Colonic mucosa (tissue), 4 donors: ENCODE measurements around the gene TENM4. TPM values are rescaled to one million over a fixed set of nuclear protein-coding genes. Genes with fewer than 3 reads are reported as not detected.

ENCODE experiments used
- DNase-seq: peaks from one replicate; pipeline ENCODE4 v3.0.0-alpha.2; 2020
- H3K27ac ChIP-seq: fragments of 200-600 bp; one replicate; pipeline ENCODE4 v1.8.0; 2021
- H3K27me3 ChIP-seq: fragments of 200-600 bp; one replicate; pipeline ENCODE4 v1.8.0; 2021
- H3K36me3 ChIP-seq: fragments of 200-600 bp; one replicate; pipeline ENCODE4 v1.8.0; 2021
- H3K4me1 ChIP-seq: fragments of 200-600 bp; one replicate; pipeline ENCODE4 v1.8.0; 2021; ENCODE audit warnings: mild to moderate bottlenecking
- H3K4me3 ChIP-seq: fragments of 200-600 bp; one replicate; pipeline ENCODE4 v1.8.0; 2021
- H3K9ac ChIP-seq, 2 donors: one replicate each; pipeline ENCODE4 v1.7.0; 2013; ENCODE audit warnings: control low read depth in 2 of 2, low read depth in 2 of 2, low read length in 2 of 2
- H3K9me3 ChIP-seq: fragments of 200-600 bp; one replicate; pipeline ENCODE4 v1.8.0; 2021
- intact Hi-C: fragments of 100-400 bp; cut with DNase I; formaldehyde crosslinking; loops from one replicate; pipeline ENCODE4 v1.14.1; 2022
- total RNA-seq, 2 donors: library from RNA; stranded (reverse); fragmentation: NEBNext Ultra II Directional in 1 of 2; extraction: Animal tissue kit (Norgen Biotek cat#: 25700) in 1 of 2; gene quantifications; one replicate each; pipeline ENCODE4 v1.2.1, GENCODE V29; 2021
- TF ChIP-seq, protein P1 (sequence below): fragments of 200-600 bp; IDR thresholded peaks from one replicate; pipeline ENCODE4 v1.8.0; 2022; ENCODE audit warnings: antibody characterized with exemption, mild to moderate bottlenecking
- donor health status: healthy.
- donor health status: DM: no; HTN: no; CAD: no.
- donor health status: DM: no; HTN: no; CAD: no.

Gene TENM4
- total RNA-seq, 2 donors from 2014 or later, result 0.48 to 1.2 TPM

DNA sequence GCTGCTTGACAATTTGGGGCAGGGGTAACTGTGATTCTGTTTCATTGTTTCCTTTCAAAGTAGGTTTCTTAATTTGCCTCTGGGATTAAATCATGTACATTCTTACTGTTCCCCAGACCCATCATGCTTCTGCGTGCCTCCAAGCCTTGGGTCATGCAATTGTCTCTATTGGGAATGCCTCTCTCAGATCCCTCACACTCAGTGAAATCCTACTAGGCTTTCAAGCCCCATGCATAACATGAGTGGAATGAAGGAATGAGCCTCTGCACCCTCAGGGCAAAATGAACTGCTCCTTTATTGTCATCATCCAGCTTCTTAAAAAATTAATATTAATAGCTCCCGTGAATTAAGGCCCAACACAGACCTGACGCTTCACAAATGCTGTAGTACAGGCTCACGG is 381.7 kb downstream of the TENM4 start:
- TF ChIP-seq, protein P1, sequence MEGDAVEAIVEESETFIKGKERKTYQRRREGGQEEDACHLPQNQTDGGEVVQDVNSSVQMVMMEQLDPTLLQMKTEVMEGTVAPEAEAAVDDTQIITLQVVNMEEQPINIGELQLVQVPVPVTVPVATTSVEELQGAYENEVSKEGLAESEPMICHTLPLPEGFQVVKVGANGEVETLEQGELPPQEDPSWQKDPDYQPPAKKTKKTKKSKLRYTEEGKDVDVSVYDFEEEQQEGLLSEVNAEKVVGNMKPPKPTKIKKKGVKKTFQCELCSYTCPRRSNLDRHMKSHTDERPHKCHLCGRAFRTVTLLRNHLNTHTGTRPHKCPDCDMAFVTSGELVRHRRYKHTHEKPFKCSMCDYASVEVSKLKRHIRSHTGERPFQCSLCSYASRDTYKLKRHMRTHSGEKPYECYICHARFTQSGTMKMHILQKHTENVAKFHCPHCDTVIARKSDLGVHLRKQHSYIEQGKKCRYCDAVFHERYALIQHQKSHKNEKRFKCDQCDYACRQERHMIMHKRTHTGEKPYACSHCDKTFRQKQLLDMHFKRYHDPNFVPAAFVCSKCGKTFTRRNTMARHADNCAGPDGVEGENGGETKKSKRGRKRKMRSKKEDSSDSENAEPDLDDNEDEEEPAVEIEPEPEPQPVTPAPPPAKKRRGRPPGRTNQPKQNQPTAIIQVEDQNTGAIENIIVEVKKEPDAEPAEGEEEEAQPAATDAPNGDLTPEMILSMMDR, result no peak
- DNase-seq, result no peak
- Histone ChIP-seq H3K4me1 (no peaks in the 10 kb centered on the region), H3K9me3 (no peaks in the 10 kb centered on the region), H3K27me3 (no peaks in the 10 kb centered on the region), H3K36me3 (no peaks in the 10 kb centered on the region), H3K4me3 (no peak overlapping the region), H3K27ac (no peak overlapping the region), H3K9ac (no peak overlapping the region)
- intact Hi-C loops, result no loop called here

DNA sequence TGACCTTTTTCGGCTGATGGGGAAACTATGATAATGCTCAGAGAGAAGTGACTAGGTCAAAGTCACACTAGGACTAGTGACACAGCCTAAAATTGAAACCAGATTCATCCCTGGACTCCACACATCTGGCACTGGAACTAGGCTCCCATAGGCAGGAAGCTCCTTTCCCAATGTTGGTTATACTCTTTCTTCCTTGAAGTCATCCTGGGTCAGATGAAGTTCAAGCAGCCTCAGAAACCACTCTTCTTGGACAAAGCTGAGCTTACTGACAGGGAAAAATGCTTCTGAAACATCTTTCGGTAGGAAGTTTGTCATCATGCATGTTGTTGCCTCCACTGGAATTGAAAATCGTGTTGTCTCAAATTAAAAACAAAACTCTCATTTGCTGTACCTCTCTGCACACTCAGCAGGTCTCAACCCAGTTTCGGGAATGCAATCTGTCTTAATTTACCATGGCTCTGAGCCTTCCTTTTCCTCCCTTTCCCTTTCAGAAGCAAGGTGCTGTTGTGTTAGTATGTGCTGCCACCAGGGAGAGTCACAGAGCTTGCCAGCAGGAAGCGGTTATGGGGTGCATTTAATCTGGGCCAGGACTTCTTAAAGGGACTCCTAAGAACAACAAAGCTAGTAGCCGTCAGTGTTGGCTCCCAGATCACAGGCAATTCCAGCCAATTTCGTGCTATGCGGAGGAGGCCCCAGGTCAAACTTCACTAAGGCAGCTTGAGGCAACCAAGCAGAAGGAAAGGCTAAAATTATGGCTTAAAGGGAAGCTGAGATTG is 384.8 kb downstream of the TENM4 start:
- no peaks in the 10 kb centered on the region for H3K27me3 ChIP-seq
- no peak overlapping the region for H3K27ac ChIP-seq
- H3K36me3 ChIP-seq, result no peaks in the 10 kb centered on the region
- no peaks in the 10 kb centered on the region for H3K9me3 ChIP-seq
- TF ChIP-seq, protein P1, result no peak
- H3K9ac ChIP-seq, result no peak overlapping the region
- DNase-seq, result no peak
- intact Hi-C loops, result no loop called here
- no peak overlapping the region for H3K4me3 ChIP-seq
- H3K4me1 ChIP-seq, result no peaks in the 10 kb centered on the region

GRCh38 chr11:79054636-79055035 is 386.2 kb downstream of the TENM4 start:
- H3K9me3 ChIP-seq, result no peaks in the 10 kb centered on the region
- no peak overlapping the region for H3K27ac ChIP-seq
- no peak for DNase-seq
- TF ChIP-seq, protein P1, result no peak
- H3K36me3 ChIP-seq, result no peaks in the 10 kb centered on the region
- H3K27me3 ChIP-seq, result no peaks in the 10 kb centered on the region
- H3K4me1 ChIP-seq, result no peaks in the 10 kb centered on the region
- H3K9ac ChIP-seq, result no peak overlapping the region
- intact Hi-C loops, result no loop called here
- H3K4me3 ChIP-seq, result no peak overlapping the region

GRCh38 chr11:79052544-79052943 is 388.3 kb downstream of the TENM4 start:
- Histone ChIP-seq H3K9ac (no peak overlapping the region), H3K4me3 (no peak overlapping the region), H3K36me3 (no peaks in the 10 kb centered on the region), H3K27me3 (no peaks in the 10 kb centered on the region), H3K27ac (no peak overlapping the region), H3K4me1 (no peaks in the 10 kb centered on the region), H3K9me3 (no peaks in the 10 kb centered on the region)
- TF ChIP-seq, protein P1, result no peak
- intact Hi-C loops, result no loop called here
- no peak for DNase-seq

DNA sequence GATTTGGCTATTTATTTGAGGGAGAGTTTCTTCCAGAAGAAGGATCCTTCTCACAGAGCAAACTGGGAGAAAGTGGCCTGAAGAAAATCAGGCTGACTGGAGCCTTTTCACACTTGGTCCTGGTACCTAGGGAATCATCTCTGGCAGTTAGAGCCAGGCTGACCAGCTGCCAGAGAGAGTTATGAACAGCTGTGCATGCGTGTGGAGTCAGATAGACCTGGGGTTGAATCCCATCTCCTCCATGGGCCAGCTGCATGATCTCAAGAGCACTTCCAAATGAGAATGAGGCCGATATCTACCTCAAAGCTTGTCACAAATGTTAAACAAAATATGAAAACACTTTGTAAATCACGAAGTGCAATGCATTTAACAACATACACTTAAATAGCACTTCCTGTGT is 390.0 kb downstream of the TENM4 start:
- no peak for DNase-seq
- Histone ChIP-seq H3K4me1 (no peaks in the 10 kb centered on the region), H3K36me3 (no peaks in the 10 kb centered on the region), H3K27me3 (no peaks in the 10 kb centered on the region), H3K9me3 (no peaks in the 10 kb centered on the region), H3K4me3 (no peak overlapping the region), H3K9ac (no peak overlapping the region), H3K27ac (no peak overlapping the region)
- intact Hi-C loops, result no loop called here
- TF ChIP-seq, protein P1, result no peak
